ENCODE results near the gene SLC30A10.
"Not testable (repeated sequence)": the region's sequence is repeated elsewhere in the genome, so short reads cannot be mapped to it uniquely, and the experiment has no call there.

SLC30A10 gene

GRCh38 chr1:219882096-219882495 is 46.3 kb downstream of the SLC30A10 start:
- ChIA-PET CTCF (no interaction called here), POLR2A (interaction anchor here (0.6 to 0.8 kb wide), 2 partner anchors 12 to 121 kb away, joined by 3 to 4 read pairs; no protein-coding TSS in a partner anchor)
- DNase-seq: no peak
- Histone ChIP-seq H3K27ac (ENCODE audit: insufficient read depth in 1 of 2, low read depth in 1 of 2, low read length in 2 of 2, poor library complexity in 1 of 2, severe bottlenecking in 2 of 2) (no peak overlapping the region), H3K4me3 (ENCODE audit: control insufficient read depth in 1 of 7, extremely low read depth in 1 of 7, insufficient read depth in 4 of 7, low read depth in 2 of 7, low read length in 6 of 7) (no peak overlapping the region), H3K36me3 (ENCODE audit: control insufficient read depth in 4 of 4, insufficient read depth in 4 of 4, low read length in 3 of 4) (no peaks in the 10 kb centered on the region), H3K9me3 (ENCODE audit: control extremely low read depth in 1 of 5, control insufficient read depth in 4 of 5, insufficient read depth in 2 of 5, low read depth in 1 of 5, low read length in 4 of 5) (no peaks in the 10 kb centered on the region), H3K27me3 (replicated peaks in 2 of 5; ENCODE audit: control insufficient read depth in 4 of 5, insufficient read depth in 5 of 5, low read length in 4 of 5) (peaks cover 0 to 22% (median 4%) of the 10 kb centered on the region in 5 experiments), H3K4me1 (ENCODE audit: control extremely low read depth in 1 of 4, control insufficient read depth in 4 of 4, insufficient read depth in 4 of 4, low read length in 3 of 4) (no peaks in the 10 kb centered on the region)
- whole genome bisulfite sequencing (ENCODE audit: insufficient coverage): 95% methylated on average over 3 of the region's 3 CpGs

- no peak for DNase-seq
- Histone ChIP-seq H3K4me1 (ENCODE audit: control extremely low read depth in 1 of 4, control insufficient read depth in 4 of 4, insufficient read depth in 4 of 4, low read length in 3 of 4) (no peaks in the 10 kb centered on the region), H3K4me3 (ENCODE audit: control insufficient read depth in 1 of 7, extremely low read depth in 1 of 7, insufficient read depth in 4 of 7, low read depth in 2 of 7, low read length in 6 of 7) (no peak overlapping the region), H3K36me3 (ENCODE audit: control insufficient read depth in 4 of 4, insufficient read depth in 4 of 4, low read length in 3 of 4) (no peaks in the 10 kb centered on the region), H3K9me3 (ENCODE audit: control extremely low read depth in 1 of 5, control insufficient read depth in 4 of 5, insufficient read depth in 2 of 5, low read depth in 1 of 5, low read length in 4 of 5) (no peaks in the 10 kb centered on the region), H3K27me3 (replicated peaks in 2 of 5; ENCODE audit: control insufficient read depth in 4 of 5, insufficient read depth in 5 of 5, low read length in 4 of 5) (peaks cover 0 to 20% (median 4%) of the 10 kb centered on the region in 5 experiments), H3K27ac (ENCODE audit: insufficient read depth in 1 of 2, low read depth in 1 of 2, low read length in 2 of 2, poor library complexity in 1 of 2, severe bottlenecking in 2 of 2) (no peak overlapping the region)
- CTCF ChIA-PET: interaction anchor here (1.0 kb wide), 1 partner anchor 31 kb away, joined by 3 read pairs; no protein-coding TSS in a partner anchor
- POLR2A ChIA-PET: interaction anchor here (0.7 kb wide), 1 partner anchor 21 kb away, joined by 3 read pairs; no protein-coding TSS in a partner anchor
Observed at GRCh38 chr1:219880765-219881457, 47.4 kb downstream of the SLC30A10 start.

GRCh38 chr1:219876798-219877209 is 51.6 kb downstream of the SLC30A10 start:
- 51% methylated on average over 3 of the region's 5 CpGs for WGBS (ENCODE audit: insufficient coverage)
- POLR2A ChIA-PET: no interaction called here
- Histone ChIP-seq H3K4me3 (ENCODE audit: control insufficient read depth in 1 of 7, extremely low read depth in 1 of 7, insufficient read depth in 4 of 7, low read depth in 2 of 7, low read length in 6 of 7) (no peak overlapping the region), H3K36me3 (ENCODE audit: control insufficient read depth in 4 of 4, insufficient read depth in 4 of 4, low read length in 3 of 4) (no peaks in the 10 kb centered on the region), H3K27me3 (replicated peaks in 2 of 5; ENCODE audit: control insufficient read depth in 4 of 5, insufficient read depth in 5 of 5, low read length in 4 of 5) (peaks cover 0 to 18% (median 3%) of the 10 kb centered on the region in 5 experiments), H3K9me3 (ENCODE audit: control extremely low read depth in 1 of 5, control insufficient read depth in 4 of 5, insufficient read depth in 2 of 5, low read depth in 1 of 5, low read length in 4 of 5) (no peaks in the 10 kb centered on the region), H3K4me1 (ENCODE audit: control extremely low read depth in 1 of 4, control insufficient read depth in 4 of 4, insufficient read depth in 4 of 4, low read length in 3 of 4) (no peaks in the 10 kb centered on the region), H3K27ac (ENCODE audit: insufficient read depth in 1 of 2, low read depth in 1 of 2, low read length in 2 of 2, poor library complexity in 1 of 2, severe bottlenecking in 2 of 2) (no peak overlapping the region)
- CTCF ChIA-PET: interaction anchor here (0.6 kb wide), 1 partner anchor 29 kb away, joined by 3 read pairs; no protein-coding TSS in a partner anchor
- peak; percentile 5 to 17 (median 6) for DNase-seq

GRCh38 chr1:219875860-219876259 is 52.5 kb downstream of the SLC30A10 start:
- H3K9me3 ChIP-seq (ENCODE audit: control extremely low read depth in 1 of 5, control insufficient read depth in 4 of 5, insufficient read depth in 2 of 5, low read depth in 1 of 5, low read length in 4 of 5): no peaks in the 10 kb centered on the region
- no peak overlapping the region for H3K27ac ChIP-seq (ENCODE audit: insufficient read depth in 1 of 2, low read depth in 1 of 2, low read length in 2 of 2, poor library complexity in 1 of 2, severe bottlenecking in 2 of 2)
- DNase-seq: no peak
- ChIA-PET CTCF (no interaction called here), POLR2A (no interaction called here)
- no CpG with 5 or more reads among the region's 3 CpGs for WGBS (ENCODE audit: insufficient coverage)
- no peak overlapping the region for H3K4me3 ChIP-seq (ENCODE audit: control insufficient read depth in 1 of 7, extremely low read depth in 1 of 7, insufficient read depth in 4 of 7, low read depth in 2 of 7, low read length in 6 of 7)
- H3K27me3 ChIP-seq (replicated peaks in 2 of 5; ENCODE audit: control insufficient read depth in 4 of 5, insufficient read depth in 5 of 5, low read length in 4 of 5): peaks cover 0 to 18% (median 2%) of the 10 kb centered on the region in 5 experiments
- no peaks in the 10 kb centered on the region for H3K4me1 ChIP-seq (ENCODE audit: control extremely low read depth in 1 of 4, control insufficient read depth in 4 of 4, insufficient read depth in 4 of 4, low read length in 3 of 4)
- no peaks in the 10 kb centered on the region for H3K36me3 ChIP-seq (ENCODE audit: control insufficient read depth in 4 of 4, insufficient read depth in 4 of 4, low read length in 3 of 4)

GRCh38 chr1:219872538-219872937 is 55.8 kb downstream of the SLC30A10 start:
- DNase-seq; CTCF ChIA-PET; H3K4me1 ChIP-seq (ENCODE audit: control extremely low read depth in 1 of 4, control insufficient read depth in 4 of 4, insufficient read depth in 4 of 4, low read length in 3 of 4); H3K36me3 ChIP-seq (ENCODE audit: control insufficient read depth in 4 of 4, insufficient read depth in 4 of 4, low read length in 3 of 4); H3K9me3 ChIP-seq (ENCODE audit: control extremely low read depth in 1 of 5, control insufficient read depth in 4 of 5, insufficient read depth in 2 of 5, low read depth in 1 of 5, low read length in 4 of 5); H3K27me3 ChIP-seq (replicated peaks in 2 of 5; ENCODE audit: control insufficient read depth in 4 of 5, insufficient read depth in 5 of 5, low read length in 4 of 5); H3K4me3 ChIP-seq (ENCODE audit: control insufficient read depth in 1 of 7, extremely low read depth in 1 of 7, insufficient read depth in 4 of 7, low read depth in 2 of 7, low read length in 6 of 7); POLR2A ChIA-PET; H3K27ac ChIP-seq (ENCODE audit: insufficient read depth in 1 of 2, low read depth in 1 of 2, low read length in 2 of 2, poor library complexity in 1 of 2, severe bottlenecking in 2 of 2): not testable (repeated sequence)
- WGBS (ENCODE audit: insufficient coverage): no CpG with 5 or more reads among the region's 1 CpG

GRCh38 chr1:219871427-219872057 is 56.8 kb downstream of the SLC30A10 start:
- CTCF ChIA-PET: no interaction called here
- WGBS (ENCODE audit: insufficient coverage): 61% methylated on average over 2 of the region's 3 CpGs
- H3K4me3 ChIP-seq (ENCODE audit: control insufficient read depth in 1 of 7, extremely low read depth in 1 of 7, insufficient read depth in 4 of 7, low read depth in 2 of 7, low read length in 6 of 7): no peak overlapping the region
- H3K4me1 ChIP-seq (ENCODE audit: control extremely low read depth in 1 of 4, control insufficient read depth in 4 of 4, insufficient read depth in 4 of 4, low read length in 3 of 4): no peaks in the 10 kb centered on the region
- peaks cover 0 to 2% (median 0%) of the 10 kb centered on the region in 5 experiments for H3K27me3 ChIP-seq (replicated peaks in 2 of 5; ENCODE audit: control insufficient read depth in 4 of 5, insufficient read depth in 5 of 5, low read length in 4 of 5)
- no peak for DNase-seq
- POLR2A ChIA-PET: no interaction called here
- H3K27ac ChIP-seq (ENCODE audit: insufficient read depth in 1 of 2, low read depth in 1 of 2, low read length in 2 of 2, poor library complexity in 1 of 2, severe bottlenecking in 2 of 2): no peak overlapping the region
- no peaks in the 10 kb centered on the region for H3K9me3 ChIP-seq (ENCODE audit: control extremely low read depth in 1 of 5, control insufficient read depth in 4 of 5, insufficient read depth in 2 of 5, low read depth in 1 of 5, low read length in 4 of 5)
- H3K36me3 ChIP-seq (ENCODE audit: control insufficient read depth in 4 of 4, insufficient read depth in 4 of 4, low read length in 3 of 4): no peaks in the 10 kb centered on the region

GRCh38 chr1:219868615-219869014 is 59.7 kb downstream of the SLC30A10 start:
- DNase-seq; H3K36me3 ChIP-seq (ENCODE audit: control insufficient read depth in 4 of 4, insufficient read depth in 4 of 4, low read length in 3 of 4); CTCF ChIA-PET; H3K4me1 ChIP-seq (ENCODE audit: control extremely low read depth in 1 of 4, control insufficient read depth in 4 of 4, insufficient read depth in 4 of 4, low read length in 3 of 4); H3K27me3 ChIP-seq (replicated peaks in 2 of 5; ENCODE audit: control insufficient read depth in 4 of 5, insufficient read depth in 5 of 5, low read length in 4 of 5); H3K27ac ChIP-seq (ENCODE audit: insufficient read depth in 1 of 2, low read depth in 1 of 2, low read length in 2 of 2, poor library complexity in 1 of 2, severe bottlenecking in 2 of 2); POLR2A ChIA-PET; H3K4me3 ChIP-seq (ENCODE audit: control insufficient read depth in 1 of 7, extremely low read depth in 1 of 7, insufficient read depth in 4 of 7, low read depth in 2 of 7, low read length in 6 of 7); H3K9me3 ChIP-seq (ENCODE audit: control extremely low read depth in 1 of 5, control insufficient read depth in 4 of 5, insufficient read depth in 2 of 5, low read depth in 1 of 5, low read length in 4 of 5): not testable (repeated sequence)
- no CpG with 5 or more reads among the region's 3 CpGs for WGBS (ENCODE audit: insufficient coverage)

All from common myeloid progenitor, CD34-positive (primary cell).